GM21447 (cell line): ENCODE data around the gene GADD45B.
A peak's percentile ranks its signal among the peaks of the same experiment; 100 is the strongest.
"Not testable (repeated sequence)": the region's sequence is repeated elsewhere in the genome, so short reads cannot be mapped to it uniquely, and the experiment has no call there.

Source experiments
- ATAC-seq: cut with Tn5 transposase; IDR thresholded peaks from one replicate; pipeline ENCODE4 v1.9.1; 2021; ENCODE audit not compliant: unreplicated experiment

The GADD45B gene

GRCh38 chr19:2443785-2444182, 32.1 kb upstream of the GADD45B start:
- no peak for ATAC-seq

GRCh38 chr19:2444251-2445002, 31.5 kb upstream of the GADD45B start:
- ATAC-seq = no peak

GRCh38 chr19:2446381-2446780, 29.5 kb upstream of the GADD45B start:
- no peak for ATAC-seq

GRCh38 chr19:2449019-2449418, 26.9 kb upstream of the GADD45B start:
- ATAC-seq = no peak

GRCh38 chr19:2451138-2451537, 24.8 kb upstream of the GADD45B start:
- ATAC-seq = no peak

GRCh38 chr19:2451741-2452140, 24.2 kb upstream of the GADD45B start:
- ATAC-seq = no peak

- no peak for ATAC-seq
Measured at GRCh38 chr19:2453431-2454025, 22.4 kb upstream of the GADD45B start.

GRCh38 chr19:2454199-2454961, 21.5 kb upstream of the GADD45B start:
- ATAC-seq = no peak

- no peak for ATAC-seq
Measured at GRCh38 chr19:2454962-2455850, 20.7 kb upstream of the GADD45B start.

GRCh38 chr19:2455851-2456570, 19.9 kb upstream of the GADD45B start:
- ATAC-seq = peak; percentile 38

- no peak for ATAC-seq
Measured at GRCh38 chr19:2457394-2458037, 18.4 kb upstream of the GADD45B start.

- no peak for ATAC-seq
Measured at GRCh38 chr19:2458054-2458453, 17.9 kb upstream of the GADD45B start.

- not testable (repeated sequence) for ATAC-seq
Measured at GRCh38 chr19:2458776-2459175, 17.2 kb upstream of the GADD45B start.

GRCh38 chr19:2460245-2460644, 15.7 kb upstream of the GADD45B start:
- no peak for ATAC-seq

GRCh38 chr19:2461751-2462634, 13.9 kb upstream of the GADD45B start:
- ATAC-seq = no peak

GRCh38 chr19:2462635-2463421, 13.1 kb upstream of the GADD45B start:
- no peak for ATAC-seq

GRCh38 chr19:2463694-2464093, 12.2 kb upstream of the GADD45B start:
- ATAC-seq = not testable (repeated sequence)

- ATAC-seq = no peak
Measured at GRCh38 chr19:2464389-2464788, 11.5 kb upstream of the GADD45B start.
